Endodermal cell (in vitro differentiated cells): Measurements from ENCODE around the gene EGLN3. TPM values are rescaled to one million over a fixed set of nuclear protein-coding genes. Genes with fewer than 3 reads are reported as not detected.

ENCODE experiments used
- DNase-seq: peaks from one replicate; pipeline ENCODE4 v3.0.0-alpha.2; 2017
- H3K27ac ChIP-seq: 2 replicates; pipeline ENCODE4 v1.5.1; 2013; ENCODE audit warnings: mild to moderate bottlenecking, low read depth, low read length, moderate library complexity
- H3K27me3 ChIP-seq: 2 replicates; pipeline ENCODE4 v1.6.1; 2013; ENCODE audit warnings: mild to moderate bottlenecking, low read length, moderate library complexity; ENCODE audit not compliant: insufficient read depth, control insufficient read depth, poor library complexity, severe bottlenecking
- H3K36me3 ChIP-seq: 2 replicates; pipeline ENCODE4 v1.7.0; 2013; ENCODE audit warnings: mild to moderate bottlenecking, low read length, moderate library complexity; ENCODE audit not compliant: control insufficient read depth, insufficient read depth
- H3K4me1 ChIP-seq: one replicate; pipeline ENCODE4 v1.7.0; 2013; ENCODE audit warnings: low read length; ENCODE audit not compliant: control insufficient read depth, insufficient read depth
- H3K4me3 ChIP-seq: 2 replicates; pipeline ENCODE4 v1.5.1; 2013; ENCODE audit warnings: mild to moderate bottlenecking, low read length, moderate library complexity
- H3K9ac ChIP-seq: 2 replicates; pipeline ENCODE4 v1.6.1; 2013; ENCODE audit warnings: mild to moderate bottlenecking, low read length, moderate library complexity; ENCODE audit not compliant: poor library complexity, severe bottlenecking; ENCODE audit errors: extremely low read depth
- H3K9me3 ChIP-seq: 2 replicates; pipeline ENCODE4 v1.6.1; 2013; ENCODE audit warnings: mild to moderate bottlenecking, low read length, moderate library complexity; ENCODE audit not compliant: control insufficient read depth
- H3K27ac Mint-ChIP-seq: 2 replicates; pipeline ENCODE4 v1.8.0; 2020; ENCODE audit warnings: mixed read lengths
- H3K27me3 Mint-ChIP-seq: 2 replicates; pipeline ENCODE4 v1.8.0; 2021; ENCODE audit warnings: mild to moderate bottlenecking, mixed read lengths; ENCODE audit not compliant: insufficient read depth
- H3K36me3 Mint-ChIP-seq: 2 replicates; pipeline ENCODE4 v1.8.0; 2020; ENCODE audit warnings: low read depth, mixed read lengths
- H3K4me1 Mint-ChIP-seq: 2 replicates; pipeline ENCODE4 v1.8.0; 2020; ENCODE audit warnings: mixed read lengths
- H3K4me3 Mint-ChIP-seq: 2 replicates; pipeline ENCODE4 v1.8.0; 2020; ENCODE audit warnings: mild to moderate bottlenecking, moderate library complexity, mixed read lengths
- H3K9me3 Mint-ChIP-seq: 2 replicates; pipeline ENCODE4 v1.8.0; 2020; ENCODE audit warnings: mild to moderate bottlenecking, mixed read lengths
- WGBS, 2 experiments: methylation state at CpG; one replicate each; pipeline versions ENCODE4 v1.1.5 to v1.1.7; 2013; ENCODE audit warnings: missing lambda C conversion rate in 2 of 2, mixed read lengths in 1 of 2; ENCODE audit not compliant: insufficient coverage in 1 of 2, insufficient read length in 1 of 2; 5-methylcytosine and 5-hydroxymethylcytosine counted together
- total RNA-seq, 2 donors: library from RNA; stranded (reverse); fragmentation: NEBNext Ultra II Directional in 1 of 2; extraction: Animal tissue kit (Norgen Biotek cat#: 25700) in 1 of 2; gene quantifications; 2 replicates in 1 of 2; 3 replicates in 1 of 2; pipeline ENCODE4 v1.2.1, GENCODE V29; 2021
- TF ChIP-seq, protein P1 (sequence below): fragments of 200-600 bp; sonication (generic); conservative IDR thresholded peaks from 2 replicates; pipeline ENCODE4 v1.5.0; 2021; ENCODE audit warnings: antibody characterized with exemption, mild to moderate bottlenecking

Gene EGLN3
- total RNA-seq, 2 donors from 2014 or later: 13.4 to 18.1 TPM

DNA sequence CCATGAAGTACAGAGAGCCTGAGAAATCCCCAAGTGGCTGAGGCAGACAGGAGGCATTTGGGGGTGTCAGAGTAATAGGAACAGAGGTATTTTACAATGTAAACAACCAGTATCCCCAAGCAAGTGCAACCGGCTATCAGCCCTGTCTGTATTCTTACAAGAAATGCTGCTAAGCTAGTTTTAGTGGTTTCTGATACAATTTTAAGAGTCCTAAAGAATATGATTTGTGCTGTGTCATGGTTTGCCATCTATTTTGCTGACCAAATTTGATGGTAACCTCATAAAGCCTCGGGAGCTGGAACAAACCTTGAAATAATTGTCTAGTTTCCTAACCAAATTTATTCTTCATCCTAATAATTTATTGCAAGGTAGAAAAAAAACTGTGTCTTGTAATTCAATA is 46.7 kb upstream of the EGLN3 start:
- Histone ChIP-seq H3K4me3 (no peak overlapping the region), H3K27me3 (no peaks in the 10 kb centered on the region), H3K27ac (no peak overlapping the region), H3K4me1 (no peaks in the 10 kb centered on the region), H3K36me3 (no peaks in the 10 kb centered on the region), H3K9ac (no peak overlapping the region), H3K9me3 (no peaks in the 10 kb centered on the region)
- WGBS, 2 experiments: 78% methylated on average over 2 of the region's 2 CpGs; no CpG with 5 or more reads in 1 of the 2 experiments
- TF ChIP-seq, protein P1, sequence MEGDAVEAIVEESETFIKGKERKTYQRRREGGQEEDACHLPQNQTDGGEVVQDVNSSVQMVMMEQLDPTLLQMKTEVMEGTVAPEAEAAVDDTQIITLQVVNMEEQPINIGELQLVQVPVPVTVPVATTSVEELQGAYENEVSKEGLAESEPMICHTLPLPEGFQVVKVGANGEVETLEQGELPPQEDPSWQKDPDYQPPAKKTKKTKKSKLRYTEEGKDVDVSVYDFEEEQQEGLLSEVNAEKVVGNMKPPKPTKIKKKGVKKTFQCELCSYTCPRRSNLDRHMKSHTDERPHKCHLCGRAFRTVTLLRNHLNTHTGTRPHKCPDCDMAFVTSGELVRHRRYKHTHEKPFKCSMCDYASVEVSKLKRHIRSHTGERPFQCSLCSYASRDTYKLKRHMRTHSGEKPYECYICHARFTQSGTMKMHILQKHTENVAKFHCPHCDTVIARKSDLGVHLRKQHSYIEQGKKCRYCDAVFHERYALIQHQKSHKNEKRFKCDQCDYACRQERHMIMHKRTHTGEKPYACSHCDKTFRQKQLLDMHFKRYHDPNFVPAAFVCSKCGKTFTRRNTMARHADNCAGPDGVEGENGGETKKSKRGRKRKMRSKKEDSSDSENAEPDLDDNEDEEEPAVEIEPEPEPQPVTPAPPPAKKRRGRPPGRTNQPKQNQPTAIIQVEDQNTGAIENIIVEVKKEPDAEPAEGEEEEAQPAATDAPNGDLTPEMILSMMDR: no peak
- Mint-ChIP-seq H3K36me3 (no peaks in the 10 kb centered on the region), H3K9me3 (no peaks in the 10 kb centered on the region), H3K27me3 (peaks cover 6% of the 10 kb centered on the region), H3K4me3 (no peak overlapping the region), H3K4me1 (no peaks in the 10 kb centered on the region), H3K27ac (no peak overlapping the region)
- DNase-seq: no peak

GRCh38 chr14:33996462-33996861 is 45.6 kb upstream of the EGLN3 start:
- no peak overlapping the region for H3K27ac ChIP-seq
- WGBS, 2 experiments: 89 to 94% methylated on average over 3 to 8 of the region's 8 CpGs
- Mint-ChIP-seq H3K9me3 (no peaks in the 10 kb centered on the region), H3K4me1 (no peaks in the 10 kb centered on the region), H3K27ac (no peak overlapping the region), H3K27me3 (peaks cover 4% of the 10 kb centered on the region), H3K36me3 (no peaks in the 10 kb centered on the region), H3K4me3 (no peak overlapping the region)
- TF ChIP-seq, protein P1: no peak
- H3K36me3 ChIP-seq: no peaks in the 10 kb centered on the region
- H3K9me3 ChIP-seq: no peaks in the 10 kb centered on the region
- no peak for DNase-seq
- H3K4me3 ChIP-seq: no peak overlapping the region
- no peaks in the 10 kb centered on the region for H3K4me1 ChIP-seq
- H3K9ac ChIP-seq: no peak overlapping the region
- no peaks in the 10 kb centered on the region for H3K27me3 ChIP-seq

DNA sequence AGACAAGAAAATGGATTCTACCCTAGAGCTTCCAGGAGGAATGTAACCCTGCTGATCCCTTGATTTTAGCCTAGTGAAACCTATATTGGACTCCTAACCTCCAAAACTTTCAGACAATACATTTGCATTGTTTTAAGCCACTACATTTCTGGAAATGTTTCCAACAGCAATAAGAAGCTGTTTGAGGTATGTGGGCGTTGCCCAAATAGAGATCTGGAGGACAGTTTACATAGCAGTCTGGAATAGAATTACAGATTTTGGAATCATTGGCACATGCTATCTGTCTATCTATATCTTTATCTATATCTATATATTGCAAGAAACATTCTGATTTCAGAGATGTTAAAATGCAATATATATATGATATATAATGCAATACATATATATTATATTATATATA is 42.4 kb upstream of the EGLN3 start:
- DNase-seq: no peak
- Mint-ChIP-seq H3K4me3 (no peak overlapping the region), H3K4me1 (peaks cover 9% of the 10 kb centered on the region), H3K36me3 (no peaks in the 10 kb centered on the region), H3K9me3 (no peaks in the 10 kb centered on the region), H3K27me3 (no peaks in the 10 kb centered on the region), H3K27ac (no peak overlapping the region)
- Histone ChIP-seq H3K27me3 (no peaks in the 10 kb centered on the region), H3K36me3 (no peaks in the 10 kb centered on the region), H3K9me3 (no peaks in the 10 kb centered on the region), H3K4me1 (peaks cover 4% of the 10 kb centered on the region), H3K9ac (no peak overlapping the region), H3K27ac (no peak overlapping the region), H3K4me3 (no peak overlapping the region)
- TF ChIP-seq, protein P1: no peak
- 100% methylated on average over 1 of the region's 1 CpG; no CpG with 5 or more reads in 1 of the 2 experiments for WGBS, 2 experiments
